ENCODE measurements around the gene FNTB. TPM values are rescaled to one million over a fixed set of nuclear protein-coding genes. Genes with fewer than 3 reads are reported as not detected.

Gene FNTB
- total RNA-seq, 1 donor from 2014 or later: 13.3 TPM

DNA sequence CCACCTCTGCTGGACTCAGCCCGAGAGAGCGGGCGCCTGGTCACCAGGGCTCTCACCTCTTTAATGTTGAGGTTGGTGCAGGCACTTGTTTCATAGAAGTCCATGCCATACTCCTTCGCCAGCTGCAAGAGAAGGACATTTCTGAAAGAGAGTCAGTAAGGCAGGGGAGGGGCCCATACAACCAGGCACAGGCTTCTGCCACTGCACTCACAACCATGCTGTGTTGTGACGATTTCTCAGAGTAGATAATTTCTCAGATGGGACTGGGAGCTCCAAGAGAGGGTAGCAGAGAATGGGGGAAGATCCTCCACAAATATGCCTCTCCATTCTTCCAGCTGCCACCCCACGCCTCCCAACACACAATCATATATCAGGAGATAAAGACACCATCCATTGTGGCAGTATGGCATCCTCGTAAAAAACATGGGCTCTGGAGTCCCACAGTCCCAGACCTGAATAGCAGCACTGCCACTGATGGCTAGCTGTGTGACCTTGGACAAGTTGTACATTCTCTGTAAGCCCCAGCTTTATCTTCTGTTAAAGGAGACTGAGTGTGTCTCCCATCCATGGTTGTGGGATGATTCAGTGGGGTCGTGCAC lies 38.0 kb upstream of the FNTB start:
- H3K9me3 ChIP-seq: no peaks in the 10 kb centered on the region
- H3K27ac ChIP-seq: no peak overlapping the region
- intact Hi-C loops (cut with DNase I): no loop called here
- peaks cover 0 to 13% of the 10 kb centered on the region in 2 donors for H3K36me3 ChIP-seq
- no peaks in the 10 kb centered on the region for H3K27me3 ChIP-seq
- no peak overlapping the region for H3K4me3 ChIP-seq
- TF ChIP-seq, protein P1, sequence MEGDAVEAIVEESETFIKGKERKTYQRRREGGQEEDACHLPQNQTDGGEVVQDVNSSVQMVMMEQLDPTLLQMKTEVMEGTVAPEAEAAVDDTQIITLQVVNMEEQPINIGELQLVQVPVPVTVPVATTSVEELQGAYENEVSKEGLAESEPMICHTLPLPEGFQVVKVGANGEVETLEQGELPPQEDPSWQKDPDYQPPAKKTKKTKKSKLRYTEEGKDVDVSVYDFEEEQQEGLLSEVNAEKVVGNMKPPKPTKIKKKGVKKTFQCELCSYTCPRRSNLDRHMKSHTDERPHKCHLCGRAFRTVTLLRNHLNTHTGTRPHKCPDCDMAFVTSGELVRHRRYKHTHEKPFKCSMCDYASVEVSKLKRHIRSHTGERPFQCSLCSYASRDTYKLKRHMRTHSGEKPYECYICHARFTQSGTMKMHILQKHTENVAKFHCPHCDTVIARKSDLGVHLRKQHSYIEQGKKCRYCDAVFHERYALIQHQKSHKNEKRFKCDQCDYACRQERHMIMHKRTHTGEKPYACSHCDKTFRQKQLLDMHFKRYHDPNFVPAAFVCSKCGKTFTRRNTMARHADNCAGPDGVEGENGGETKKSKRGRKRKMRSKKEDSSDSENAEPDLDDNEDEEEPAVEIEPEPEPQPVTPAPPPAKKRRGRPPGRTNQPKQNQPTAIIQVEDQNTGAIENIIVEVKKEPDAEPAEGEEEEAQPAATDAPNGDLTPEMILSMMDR (IDR thresholded peaks at IDR 0.05): no peak
- TF ChIP-seq POLR2A (IDR thresholded peaks at IDR 0.05): no peak
- TF ChIP-seq POLR2AphosphoS5 (IDR thresholded peaks at IDR 0.05; ENCODE audit: insufficient read depth in 1 of 2, low read depth in 1 of 2): no peak
- DNase-seq (ENCODE audit: extremely low spot score in 2 of 2): no peak
- peaks cover 4% of the 10 kb centered on the region for H3K4me1 ChIP-seq

- H3K9me3 ChIP-seq: no peaks in the 10 kb centered on the region
- intact Hi-C loops (cut with DNase I): no loop called here
- H3K4me1 ChIP-seq: no peaks in the 10 kb centered on the region
- no peak overlapping the region for H3K4me3 ChIP-seq
- TF ChIP-seq POLR2AphosphoS5 (IDR thresholded peaks at IDR 0.05; ENCODE audit: insufficient read depth in 1 of 2, low read depth in 1 of 2) (no peak), POLR2A (IDR thresholded peaks at IDR 0.05) (no peak)
- TF ChIP-seq, protein P1 (IDR thresholded peaks at IDR 0.05): no peak
- no peak overlapping the region for H3K27ac ChIP-seq
- H3K36me3 ChIP-seq: peaks cover 0 to 13% of the 10 kb centered on the region in 2 donors
- no peak for DNase-seq (ENCODE audit: extremely low spot score in 2 of 2)
- no peaks in the 10 kb centered on the region for H3K27me3 ChIP-seq
These were observed 35.8 kb upstream of the FNTB start for GRCh38 chr14:64950889-64951288.

DNA sequence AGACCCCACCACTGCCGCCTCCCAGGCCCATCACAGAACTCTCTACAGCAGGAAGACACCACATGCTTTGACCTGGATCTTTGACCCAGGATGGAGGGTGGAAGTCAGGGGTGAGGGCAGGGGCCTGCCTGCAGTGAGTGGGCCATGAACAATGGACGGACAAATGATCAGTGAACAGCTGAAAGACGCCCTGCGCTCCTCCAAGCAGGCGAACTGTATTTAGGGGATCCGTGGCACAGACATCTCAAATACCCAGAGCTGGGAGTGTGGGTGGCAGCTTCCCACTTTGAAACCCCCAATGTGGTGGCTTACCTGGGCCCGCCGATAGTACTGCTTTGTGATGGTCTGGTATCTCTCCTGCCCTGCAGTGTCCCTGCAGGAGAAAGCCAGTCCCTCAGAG lies 35.4 kb upstream of the FNTB start:
- no peak for DNase-seq (ENCODE audit: extremely low spot score in 2 of 2)
- Histone ChIP-seq H3K4me1 (no peaks in the 10 kb centered on the region), H3K27me3 (no peaks in the 10 kb centered on the region), H3K27ac (no peak overlapping the region), H3K9me3 (no peaks in the 10 kb centered on the region), H3K36me3 (peaks cover 0 to 13% of the 10 kb centered on the region in 2 donors), H3K4me3 (no peak overlapping the region)
- intact Hi-C loops (cut with DNase I): no loop called here
- TF ChIP-seq, protein P1 (IDR thresholded peaks at IDR 0.05): no peak
- no peak for TF ChIP-seq POLR2AphosphoS5 (IDR thresholded peaks at IDR 0.05; ENCODE audit: insufficient read depth in 1 of 2, low read depth in 1 of 2)
- TF ChIP-seq POLR2A (IDR thresholded peaks at IDR 0.05): no peak

DNA sequence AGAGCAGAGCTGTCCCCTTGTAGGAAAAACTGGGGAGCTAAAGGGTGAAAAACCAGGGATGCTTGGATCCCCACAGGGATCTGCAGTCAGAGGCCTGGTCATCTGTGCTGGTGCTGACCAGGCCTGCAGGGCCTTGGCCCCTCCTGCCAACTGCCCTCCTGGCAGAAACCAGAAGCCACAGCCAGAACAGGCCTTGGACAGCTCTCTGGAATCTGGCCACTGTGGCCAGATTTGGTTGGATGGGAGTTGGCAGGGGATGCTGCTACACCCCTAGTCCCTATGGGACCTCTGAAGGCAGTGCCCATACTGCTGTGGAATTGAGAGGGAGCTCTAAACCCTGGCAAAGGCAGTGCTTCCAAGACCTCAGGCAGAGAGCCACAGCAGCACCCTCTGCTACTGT lies 35.0 kb upstream of the FNTB start:
- Histone ChIP-seq H3K4me1 (no peaks in the 10 kb centered on the region), H3K27ac (no peak overlapping the region), H3K36me3 (peaks cover 0 to 13% of the 10 kb centered on the region in 2 donors), H3K4me3 (no peak overlapping the region), H3K27me3 (no peaks in the 10 kb centered on the region), H3K9me3 (no peaks in the 10 kb centered on the region)
- DNase-seq (ENCODE audit: extremely low spot score in 2 of 2): no peak
- intact Hi-C loops (cut with DNase I): no loop called here
- TF ChIP-seq POLR2A (IDR thresholded peaks at IDR 0.05): no peak
- no peak for TF ChIP-seq POLR2AphosphoS5 (IDR thresholded peaks at IDR 0.05; ENCODE audit: insufficient read depth in 1 of 2, low read depth in 1 of 2)
- TF ChIP-seq, protein P1 (IDR thresholded peaks at IDR 0.05): no peak

- Histone ChIP-seq H3K4me3 (no peak overlapping the region), H3K4me1 (no peaks in the 10 kb centered on the region), H3K36me3 (peaks cover 0 to 13% of the 10 kb centered on the region in 2 donors), H3K27ac (no peak overlapping the region), H3K27me3 (no peaks in the 10 kb centered on the region), H3K9me3 (no peaks in the 10 kb centered on the region)
- intact Hi-C loops (cut with DNase I): no loop called here
- DNase-seq (ENCODE audit: extremely low spot score in 2 of 2): no peak
- TF ChIP-seq, protein P1 (IDR thresholded peaks at IDR 0.05): no peak
- TF ChIP-seq POLR2A (IDR thresholded peaks at IDR 0.05) (no peak), POLR2AphosphoS5 (IDR thresholded peaks at IDR 0.05; ENCODE audit: insufficient read depth in 1 of 2, low read depth in 1 of 2) (no peak)
These were observed 33.9 kb upstream of the FNTB start for GRCh38 chr14:64952598-64953309.
